Glomerular endothelial cell (primary cell): Measurements from ENCODE around the gene HSF4. TPM values are rescaled to one million over a fixed set of nuclear protein-coding genes. Genes with fewer than 3 reads are reported as not detected.

Experiments used
- DNase-seq: peaks from one replicate; pipeline ENCODE4 v3.0.0-alpha.2; 2011; ENCODE audit warnings: low read depth, low spot score; ENCODE audit errors: extremely low read depth
- total RNA-seq: library from RNA; depleted of rRNA; stranded (reverse); fragments of >200 nt; gene quantifications from 2 replicates; pipeline ENCODE4 v1.2.3, GENCODE V29; 2015

Gene HSF4
- total RNA-seq, 1 donor from 2014 or later, result 4.8 TPM

DNA sequence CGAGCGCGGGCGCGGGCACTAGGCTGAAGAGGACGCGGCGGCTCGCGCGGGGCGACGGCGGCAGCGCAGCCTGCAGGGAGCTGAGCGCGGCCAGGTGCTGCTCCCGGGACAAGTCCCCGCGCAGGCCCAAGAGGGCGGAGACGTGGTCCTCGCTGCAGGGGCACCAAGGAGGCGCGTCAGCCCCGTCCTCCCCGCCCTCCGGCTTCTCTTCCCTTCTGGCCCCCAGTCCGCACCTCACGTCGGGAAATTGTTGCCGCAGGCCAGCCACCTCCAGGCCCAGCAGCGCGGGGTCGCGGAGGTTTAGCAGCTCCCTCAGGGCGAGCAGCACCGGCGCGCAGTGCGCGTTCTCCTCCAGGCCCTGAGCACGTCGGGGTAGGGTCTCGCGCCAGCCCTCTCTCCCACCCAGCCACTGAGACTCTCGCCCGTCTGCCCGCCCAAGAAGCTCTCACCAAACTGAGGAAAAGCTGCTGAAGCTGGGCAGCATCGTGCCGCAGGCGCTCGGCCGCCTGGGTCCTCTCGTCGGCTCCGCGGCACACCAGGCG is 20.0 kb downstream of the HSF4 start:
- DNase-seq, result no peak

DNA sequence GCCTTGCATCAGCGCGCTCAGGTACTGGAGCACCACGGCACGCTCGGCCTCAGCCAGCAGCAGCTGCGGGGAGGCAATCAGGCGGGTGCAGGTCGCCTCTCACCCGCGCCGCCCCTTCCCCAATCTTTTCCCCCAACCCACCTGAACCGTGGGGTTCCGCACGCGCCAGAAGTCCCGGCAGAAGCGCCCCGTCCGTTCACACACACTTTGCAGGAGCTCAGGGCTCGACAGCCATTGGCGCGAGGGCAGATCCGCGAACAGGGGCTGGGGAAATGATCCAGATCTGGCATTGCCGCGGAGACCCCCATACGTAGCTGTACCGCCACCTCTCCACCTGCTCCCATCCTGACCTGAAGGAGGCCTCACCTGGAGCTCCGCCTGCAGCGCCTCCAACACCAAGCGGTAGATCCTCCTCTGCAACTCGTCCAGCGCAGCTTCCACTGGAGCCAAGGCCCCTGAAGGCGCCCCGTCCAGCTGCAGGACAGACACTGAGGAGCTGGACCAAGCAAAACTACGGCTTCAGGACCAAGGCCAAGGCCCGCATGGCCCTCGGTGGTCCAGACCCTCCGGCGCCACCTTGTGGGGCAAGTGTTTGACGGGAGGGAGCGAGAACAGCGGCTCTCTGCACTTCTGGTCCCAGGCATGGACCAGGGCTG is 20.6 kb downstream of the HSF4 start:
- DNase-seq, result no peak

DNA sequence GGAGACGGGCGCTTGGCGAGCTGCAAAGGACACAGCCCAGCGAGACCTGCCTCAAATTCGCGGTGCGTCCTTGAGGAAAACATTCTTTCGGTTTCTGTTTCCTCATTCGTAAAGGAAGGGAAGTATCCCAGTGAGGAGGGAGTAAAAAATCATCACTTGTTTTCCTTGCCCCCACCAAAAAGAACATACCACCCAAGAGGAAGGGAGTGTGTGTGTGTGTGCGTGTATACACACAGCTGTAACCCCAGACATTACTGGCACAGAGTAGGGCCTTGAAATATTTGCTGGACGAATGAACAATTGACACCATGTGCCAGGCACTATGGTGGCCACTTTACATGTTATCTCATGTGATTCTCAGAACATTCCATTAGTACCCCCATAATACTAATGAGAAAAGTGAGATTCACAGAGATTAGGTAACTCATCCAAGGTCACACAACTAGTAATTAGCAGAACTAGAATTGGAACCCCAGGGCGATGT is 21.1 kb downstream of the HSF4 start:
- DNase-seq, result no peak

DNA sequence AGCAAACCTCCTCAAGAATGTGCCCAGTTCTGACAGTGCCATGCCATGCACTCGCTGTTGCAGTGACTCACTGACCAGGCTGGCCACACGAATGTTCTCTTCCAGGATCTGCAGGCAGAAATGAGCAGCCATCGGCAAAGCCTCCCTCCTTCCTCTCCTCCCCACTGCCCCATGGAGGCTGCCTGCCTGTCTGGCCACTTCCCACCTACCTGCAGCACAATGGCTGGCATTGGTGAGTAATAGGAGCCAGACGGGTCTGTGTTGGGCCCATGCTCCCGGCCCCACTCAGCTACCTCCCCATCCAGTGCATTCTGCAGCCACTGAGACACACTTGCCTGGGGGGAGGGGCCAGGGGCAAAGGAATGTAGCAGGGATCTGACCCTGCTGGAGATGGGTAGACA is 22.0 kb downstream of the HSF4 start:
- no peak for DNase-seq

DNA sequence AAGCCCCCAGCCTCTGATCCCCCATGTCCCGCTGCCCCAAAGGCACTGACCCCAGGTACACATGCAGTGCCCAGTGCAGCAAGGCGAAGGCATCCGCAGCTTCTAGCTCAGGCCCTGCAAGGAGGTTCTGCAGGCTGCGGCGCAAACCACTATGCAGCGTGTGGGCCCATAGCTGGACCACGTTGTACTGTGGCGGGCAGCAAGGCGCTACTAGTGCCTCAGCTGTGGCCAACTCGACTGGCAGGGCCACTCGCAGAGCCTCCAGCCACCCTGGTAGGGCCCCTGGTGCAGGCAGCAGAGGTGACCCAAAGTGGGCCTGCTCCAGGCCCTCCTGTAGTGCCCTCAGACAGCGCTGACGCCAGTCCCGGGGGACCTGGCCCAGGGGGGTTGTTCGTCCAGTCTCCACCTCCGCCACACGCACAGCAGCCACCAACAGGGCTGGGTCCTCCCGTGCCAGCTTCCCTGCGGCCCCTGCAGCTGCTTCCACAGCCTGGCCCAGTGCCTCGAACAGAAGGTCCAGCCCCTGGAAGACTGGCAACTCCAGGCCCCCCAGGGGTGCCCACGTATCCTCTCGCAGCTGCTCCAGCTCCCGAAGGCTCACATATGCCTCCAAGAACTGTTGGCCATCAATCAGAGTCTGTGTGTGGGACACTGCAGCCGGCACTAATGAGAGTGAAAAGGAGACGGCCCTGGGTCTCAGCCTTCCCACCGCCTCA is 22.8 kb downstream of the HSF4 start:
- no peak for DNase-seq

DNA sequence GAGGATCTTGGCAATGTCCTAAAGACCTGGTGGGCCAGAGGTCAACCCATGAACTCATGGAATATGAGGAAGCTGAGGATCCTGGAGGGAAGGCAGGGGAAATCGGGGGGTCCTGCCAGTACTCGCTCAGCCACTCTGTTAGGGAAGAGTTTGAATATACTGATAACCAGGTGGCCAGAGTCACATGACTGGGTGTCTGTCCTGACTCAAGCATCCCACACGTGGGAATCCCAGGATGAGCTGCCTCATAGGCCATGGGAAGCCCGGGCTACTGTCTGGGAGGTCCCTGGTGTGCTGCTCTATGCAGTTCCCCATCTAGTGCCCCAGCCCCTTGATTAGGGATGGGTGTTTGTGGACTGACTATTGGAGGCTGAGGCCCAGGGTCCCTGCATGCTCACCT is 23.8 kb downstream of the HSF4 start:
- no peak for DNase-seq

DNA sequence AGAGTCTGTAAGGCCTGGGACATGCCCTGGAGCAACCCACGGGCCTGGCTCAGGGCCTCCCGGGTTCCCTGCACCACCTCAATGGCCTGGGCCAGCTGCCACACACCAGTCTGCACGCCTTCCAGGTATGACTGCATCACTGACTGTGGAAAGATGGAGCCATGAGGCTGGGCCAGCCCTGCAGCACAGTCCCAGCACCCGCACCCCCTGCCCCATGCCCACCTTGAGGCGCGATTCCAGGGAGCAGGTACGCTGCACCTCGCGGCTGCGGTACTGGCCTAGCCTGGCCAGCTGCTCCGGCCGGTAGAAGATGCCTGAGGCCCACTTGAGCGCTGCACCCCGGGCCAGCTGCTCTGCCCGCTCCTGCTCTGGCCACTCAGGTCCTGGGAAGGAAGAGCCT is 24.3 kb downstream of the HSF4 start:
- no peak for DNase-seq

DNA sequence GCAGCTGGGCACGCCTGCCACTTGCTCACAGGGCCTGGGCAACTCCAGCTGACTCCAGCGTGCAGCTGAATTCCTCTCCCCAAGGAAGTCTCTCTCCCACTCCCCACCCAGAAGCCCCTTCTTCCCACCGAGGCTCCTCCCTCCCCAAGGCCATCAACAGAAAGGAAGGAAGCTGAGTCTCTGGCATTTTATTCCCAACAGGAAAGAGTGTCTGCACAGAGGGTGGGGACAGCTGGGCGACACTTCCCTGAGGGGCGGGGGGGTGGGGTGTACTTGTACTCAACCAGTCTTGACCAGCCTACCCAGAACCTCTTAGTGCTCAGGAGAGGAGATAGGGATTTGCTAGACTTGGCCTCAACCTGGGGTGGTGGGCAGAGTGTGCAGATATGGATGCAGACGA is 25.5 kb downstream of the HSF4 start, which contains the start of gene EXOC3L1:
Gene EXOC3L1, minus strand, starts transcription at position 96 of the 400 bp plus-strand sequence. CDS start 460 bp downstream, outside the sequence.
- no peak for DNase-seq

DNA sequence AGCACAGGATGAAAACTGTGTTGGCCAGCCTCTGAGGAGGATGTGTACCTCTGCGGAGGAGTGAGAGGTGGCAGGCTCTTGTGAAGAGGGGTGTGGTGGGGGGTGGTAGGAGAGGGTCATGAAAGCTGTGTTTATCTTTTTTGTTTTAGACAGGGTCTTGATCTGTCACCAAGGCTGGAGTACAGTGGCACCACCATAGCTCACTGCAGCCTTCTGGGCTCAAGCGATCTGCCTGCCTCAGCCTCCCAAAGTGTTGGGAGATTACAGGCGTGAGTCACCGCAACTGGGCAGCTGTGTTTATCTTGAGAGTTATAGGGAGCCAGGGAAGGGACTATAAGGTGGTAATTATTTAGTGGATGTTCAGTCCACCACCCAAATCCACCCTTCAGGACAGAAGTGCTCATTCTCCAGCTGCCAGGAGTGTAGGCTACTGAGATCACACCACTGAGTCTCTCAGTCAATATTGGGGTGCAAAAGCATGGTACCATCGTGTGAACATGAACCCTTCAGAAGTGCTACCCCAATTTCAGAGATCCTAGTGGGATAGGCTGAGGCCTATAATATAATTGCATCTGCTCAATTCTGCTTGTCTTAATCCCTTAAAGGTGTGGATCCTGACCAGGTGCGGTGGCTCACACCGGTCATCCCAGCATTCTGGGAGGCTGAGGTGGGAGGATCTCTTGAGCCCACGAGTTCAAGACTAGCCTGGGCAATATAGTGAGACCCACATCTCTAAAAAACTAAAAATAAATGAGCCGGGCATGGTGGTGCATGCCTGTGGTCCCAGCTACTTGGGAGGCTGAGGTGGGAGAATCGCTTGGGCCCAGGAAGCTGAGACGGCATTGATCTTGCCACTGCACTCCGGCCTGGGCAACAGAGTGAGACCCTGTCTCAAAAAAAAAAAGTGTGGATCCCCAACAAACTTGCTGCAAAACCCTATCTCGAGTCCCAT is 26.2 kb downstream of the HSF4 start:
- no peak for DNase-seq

DNA sequence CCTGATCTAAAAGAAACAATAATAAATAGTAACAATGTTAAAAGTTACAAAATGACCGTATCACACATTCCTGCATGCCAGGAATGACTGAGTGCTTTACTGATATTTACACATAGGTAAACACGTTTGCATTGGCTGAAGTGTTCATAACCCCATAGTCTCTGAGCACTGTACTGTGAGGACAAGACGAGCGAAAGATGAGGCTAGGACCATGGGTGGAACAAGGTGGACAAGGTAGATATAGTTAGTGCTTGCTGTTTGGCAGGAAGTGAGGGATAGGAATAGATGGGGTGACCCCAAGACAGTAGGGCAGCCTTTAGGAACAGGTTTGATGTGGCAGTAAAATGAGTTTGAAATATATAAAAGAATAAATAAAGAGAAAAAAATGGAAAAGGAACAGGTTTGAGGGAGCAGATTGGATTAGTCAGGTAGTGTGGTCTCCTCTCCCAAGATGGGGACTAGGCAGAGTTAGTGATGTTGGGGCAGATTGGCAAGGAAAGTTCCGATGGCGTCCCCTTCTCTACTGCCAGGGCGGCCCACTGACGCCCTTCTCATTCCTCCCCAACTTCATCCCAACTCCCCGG is 27.0 kb downstream of the HSF4 start:
- DNase-seq, result no peak

DNA sequence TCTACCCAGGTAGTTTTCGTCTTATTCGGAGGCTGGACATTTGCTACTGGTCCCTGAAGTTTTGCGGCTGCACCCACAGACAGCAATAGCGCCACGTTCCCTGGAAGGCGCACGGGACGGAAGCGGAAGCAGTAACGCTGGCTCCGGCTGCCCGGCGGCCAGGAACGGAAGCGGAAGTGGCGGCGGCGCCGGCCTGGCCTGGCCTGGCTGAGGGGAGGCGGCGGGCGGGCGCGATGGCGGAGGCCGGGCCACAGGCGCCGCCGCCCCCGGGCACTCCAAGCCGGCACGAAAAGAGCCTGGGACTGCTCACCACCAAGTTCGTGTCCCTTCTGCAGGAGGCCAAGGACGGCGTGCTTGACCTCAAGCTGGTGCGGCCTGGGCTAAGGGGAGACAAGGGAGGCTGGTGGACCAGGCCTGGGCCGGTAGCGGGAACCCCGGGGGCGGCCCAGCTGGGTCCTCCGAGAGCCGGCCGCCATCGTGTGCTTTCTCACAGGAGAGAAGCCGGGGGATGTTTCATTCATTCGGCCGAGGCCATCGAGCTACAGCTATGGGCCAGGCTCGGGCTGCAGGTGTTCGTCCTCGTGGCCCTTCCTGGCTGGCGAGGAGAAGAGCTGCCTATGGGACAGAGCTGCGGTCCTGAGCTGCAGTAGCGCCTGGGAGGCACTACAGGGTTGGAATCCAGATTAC is 27.6 kb downstream of the HSF4 start, which contains the start of gene E2F4:
Gene E2F4, plus strand, starts transcription at position 161 of the 687 bp plus-strand sequence. Its CDS starts 73 bp downstream, at position 234.
- no peak for DNase-seq

DNA sequence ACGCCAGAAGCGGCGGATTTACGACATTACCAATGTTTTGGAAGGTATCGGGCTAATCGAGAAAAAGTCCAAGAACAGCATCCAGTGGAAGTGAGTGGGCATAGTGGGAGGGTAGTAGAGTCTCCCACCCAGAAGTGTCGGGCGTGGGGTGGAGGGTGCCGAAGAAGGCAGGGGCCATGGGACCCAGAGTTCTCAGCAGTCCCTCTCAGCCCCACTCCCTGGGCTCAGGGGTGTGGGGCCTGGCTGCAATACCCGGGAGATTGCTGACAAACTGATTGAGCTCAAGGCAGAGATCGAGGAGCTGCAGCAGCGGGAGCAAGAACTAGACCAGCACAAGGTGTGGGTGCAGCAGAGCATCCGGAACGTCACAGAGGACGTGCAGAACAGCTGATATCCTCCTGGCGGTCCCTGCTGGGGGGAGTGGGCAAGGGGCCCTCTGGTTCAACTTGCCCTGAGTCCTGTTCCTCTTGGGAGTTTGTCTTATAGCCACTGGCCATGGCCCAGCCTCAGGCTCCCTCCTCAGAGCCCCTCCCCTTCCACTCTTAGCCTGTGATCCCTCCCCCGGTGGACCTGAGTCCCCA is 28.3 kb downstream of the HSF4 start:
- DNase-seq, result no peak

DNA sequence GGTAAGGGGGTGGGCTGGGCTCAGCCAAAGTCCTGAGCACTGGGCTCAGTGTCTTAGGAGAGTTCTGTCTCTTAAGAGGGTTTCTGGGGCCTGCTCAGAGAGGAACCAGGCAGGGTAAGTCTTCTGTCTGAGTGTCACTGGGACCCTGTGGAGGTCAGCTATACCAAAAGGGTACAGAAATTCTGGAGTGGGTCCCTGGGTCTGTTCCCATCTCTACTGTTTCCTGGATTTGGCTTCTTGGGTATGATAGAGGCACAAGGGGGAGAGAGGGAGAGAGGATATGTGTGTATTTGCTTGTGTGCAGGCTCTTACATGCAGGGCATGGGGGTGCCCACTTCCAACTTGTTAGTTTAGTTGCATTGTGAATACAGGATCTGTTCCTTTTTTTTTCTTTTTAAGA is 29.0 kb downstream of the HSF4 start:
- DNase-seq, result no peak

DNA sequence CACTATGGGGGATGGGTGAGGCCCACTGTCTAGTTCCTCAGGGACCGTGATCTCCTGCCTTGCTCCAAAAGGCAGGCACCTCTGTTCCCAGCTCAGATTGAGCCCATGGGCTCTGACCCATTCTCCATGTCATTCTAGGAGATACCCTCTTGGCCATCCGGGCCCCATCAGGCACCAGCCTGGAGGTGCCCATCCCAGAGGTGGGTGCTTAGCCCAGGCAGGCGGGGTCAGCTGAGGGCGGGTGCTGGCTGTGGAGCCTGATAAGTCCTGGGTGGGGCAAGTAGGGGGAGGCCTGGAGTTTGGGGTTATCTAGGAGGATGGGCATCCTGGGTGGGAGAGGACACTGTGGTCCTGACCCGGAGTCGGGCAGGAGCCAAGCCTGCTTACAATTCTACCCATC is 29.7 kb downstream of the HSF4 start:
- DNase-seq, result no peak

DNA sequence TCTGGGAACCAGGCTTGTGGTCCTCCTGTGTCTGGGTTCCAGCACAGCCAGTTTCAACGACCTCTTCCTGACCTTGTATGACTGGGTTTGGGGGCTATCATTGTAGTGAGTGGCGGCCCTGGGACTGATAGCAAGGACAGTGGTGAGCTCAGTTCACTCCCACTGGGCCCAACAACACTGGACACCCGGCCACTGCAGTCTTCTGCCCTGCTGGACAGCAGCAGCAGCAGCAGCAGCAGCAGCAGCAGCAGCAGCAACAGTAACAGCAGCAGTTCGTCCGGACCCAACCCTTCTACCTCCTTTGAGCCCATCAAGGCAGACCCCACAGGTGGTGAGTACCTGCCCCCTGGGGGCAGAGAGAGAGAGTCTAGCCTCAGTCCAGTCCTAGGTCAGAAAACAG is 31.1 kb downstream of the HSF4 start:
- no peak for DNase-seq

DNA sequence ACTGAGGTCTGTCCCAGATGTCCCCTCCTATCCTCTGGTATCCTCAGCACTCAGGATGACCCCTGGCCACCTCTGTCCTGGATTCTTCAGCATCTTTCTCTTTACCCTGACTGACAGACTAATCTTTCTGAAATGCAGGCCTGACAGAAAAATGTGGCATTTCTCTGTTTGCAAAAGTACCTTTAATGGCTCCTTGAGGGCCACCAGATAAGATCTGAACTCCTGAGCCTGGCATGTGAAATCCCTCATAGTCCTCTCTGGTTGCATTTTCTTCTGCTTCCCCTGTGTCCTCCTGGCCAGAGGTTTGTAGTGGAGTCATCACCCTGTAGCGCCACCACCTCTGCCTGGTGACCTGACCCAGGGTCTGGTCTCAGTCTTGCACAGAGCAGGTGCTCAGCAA is 32.3 kb downstream of the HSF4 start:
- DNase-seq, result no peak

DNA sequence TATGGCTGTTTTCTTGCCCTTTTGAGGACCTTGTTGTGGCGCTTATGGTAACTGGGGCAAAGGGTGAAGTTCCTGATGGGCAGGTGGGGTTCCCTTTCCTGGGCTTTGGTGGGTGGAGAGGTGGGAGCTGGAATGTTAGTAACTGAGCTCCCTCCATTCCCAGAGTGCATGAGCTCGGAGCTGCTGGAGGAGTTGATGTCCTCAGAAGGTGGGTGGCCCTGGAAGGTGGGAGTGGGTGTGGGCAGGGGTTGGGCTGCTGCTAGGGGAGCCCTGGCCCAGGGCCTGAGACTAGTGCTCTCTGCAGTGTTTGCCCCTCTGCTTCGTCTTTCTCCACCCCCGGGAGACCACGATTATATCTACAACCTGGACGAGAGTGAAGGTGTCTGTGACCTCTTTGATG is 33.2 kb downstream of the HSF4 start:
- no peak for DNase-seq

DNA sequence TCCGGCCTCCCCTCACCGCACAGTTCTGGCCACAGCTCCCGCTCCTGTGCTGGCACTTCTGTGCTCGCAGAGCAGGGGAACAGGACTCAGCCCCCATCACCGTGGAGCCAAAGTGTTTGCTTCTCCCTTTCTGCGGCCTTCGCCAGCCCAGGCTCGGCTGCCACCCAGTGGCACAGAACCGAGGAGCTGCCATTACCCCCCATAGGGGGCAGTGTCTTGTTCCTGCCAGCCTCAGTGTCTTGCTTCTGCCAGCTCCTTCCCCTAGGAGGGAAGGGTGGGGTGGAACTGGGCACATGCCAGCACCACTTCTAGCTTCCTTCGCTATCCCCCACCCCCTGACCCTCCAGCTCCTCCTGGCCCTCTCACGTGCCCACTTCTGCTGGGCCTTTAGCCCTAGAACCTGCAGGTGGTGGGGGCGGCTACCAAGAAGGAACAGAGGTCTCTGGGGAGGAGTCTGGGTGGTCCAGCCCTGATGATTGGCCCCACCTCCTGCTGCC is 33.7 kb downstream of the HSF4 start:
- DNase-seq, result no peak
